Measurements from ENCODE around the gene SURF4. TPM values are rescaled to one million over a fixed set of nuclear protein-coding genes. Genes with fewer than 3 reads are reported as not detected.

SURF4 gene
- total RNA-seq, 1 experiment from 2014 or later = 171 TPM

GRCh38 chr9:133417541-133418461, 41.9 kb upstream of the SURF4 start, which contains the start of gene REXO4 (continued):
- TF ChIP-seq ZNF425 (CRISPR knock-in tag; conservative IDR thresholded peaks at IDR 0.05) (no peak), ELF4 (CRISPR knock-in tag; IDR thresholded peaks at IDR 0.05; ENCODE audit: low read depth) (no peak), ATF1 (CRISPR knock-in tag; IDR thresholded peaks at IDR 0.05) (no peak), ARID4B (CRISPR knock-in tag; IDR thresholded peaks at IDR 0.05; ENCODE audit: borderline replicate concordance) (peak; percentile 87; the same call in 1 of the 2 replicates), ZBTB21 (CRISPR knock-in tag; IDR thresholded peaks at IDR 0.05; ENCODE audit: borderline replicate concordance) (no peak), FOXJ3 (CRISPR knock-in tag; IDR thresholded peaks at IDR 0.05; ENCODE audit: borderline replicate concordance) (no peak), NR3C1 (CRISPR knock-in tag; conservative IDR thresholded peaks at IDR 0.05; ENCODE audit: low read depth) (no peak), EMX1 (CRISPR knock-in tag; IDR thresholded peaks at IDR 0.05) (no peak; the same call in 1 of the 2 replicates), NFYB (CRISPR knock-in tag; conservative IDR thresholded peaks at IDR 0.05; ENCODE audit: low read depth) (no peak), CREB1 (CRISPR knock-in tag; IDR thresholded peaks at IDR 0.05) (peak; percentile 13; the same call in 1 of the 2 replicates), ERG (CRISPR knock-in tag; IDR thresholded peaks at IDR 0.05) (no peak), TEAD4 (CRISPR knock-in tag; IDR thresholded peaks at IDR 0.05) (peak; percentile 67; the same call in 1 of the 2 replicates), ZNF219 (CRISPR knock-in tag; IDR thresholded peaks at IDR 0.05; ENCODE audit: borderline replicate concordance) (no peak), RORB (CRISPR knock-in tag; IDR thresholded peaks at IDR 0.05) (no peak), MYBL2 (CRISPR knock-in tag; IDR thresholded peaks at IDR 0.05) (peak; percentile 94), ZNF396 (CRISPR knock-in tag; IDR thresholded peaks at IDR 0.05; ENCODE audit: borderline replicate concordance) (no peak), GABPB1 (CRISPR knock-in tag; IDR thresholded peaks at IDR 0.05) (peak; percentile 97), NFATC4 (CRISPR knock-in tag; IDR thresholded peaks at IDR 0.05) (no peak), ZSCAN18 (CRISPR knock-in tag; IDR thresholded peaks at IDR 0.05) (no peak), RELA (CRISPR knock-in tag; IDR thresholded peaks at IDR 0.05; ENCODE audit: borderline replicate concordance) (peak; percentile 16; the same call in 1 of the 2 replicates), GRHL2 (CRISPR knock-in tag; IDR thresholded peaks at IDR 0.05; ENCODE audit: insufficient replicate concordance, severe bottlenecking) (no peak), SOX15 (CRISPR knock-in tag; IDR thresholded peaks at IDR 0.05) (no peak)
- TF ChIP-seq, protein P1, sequence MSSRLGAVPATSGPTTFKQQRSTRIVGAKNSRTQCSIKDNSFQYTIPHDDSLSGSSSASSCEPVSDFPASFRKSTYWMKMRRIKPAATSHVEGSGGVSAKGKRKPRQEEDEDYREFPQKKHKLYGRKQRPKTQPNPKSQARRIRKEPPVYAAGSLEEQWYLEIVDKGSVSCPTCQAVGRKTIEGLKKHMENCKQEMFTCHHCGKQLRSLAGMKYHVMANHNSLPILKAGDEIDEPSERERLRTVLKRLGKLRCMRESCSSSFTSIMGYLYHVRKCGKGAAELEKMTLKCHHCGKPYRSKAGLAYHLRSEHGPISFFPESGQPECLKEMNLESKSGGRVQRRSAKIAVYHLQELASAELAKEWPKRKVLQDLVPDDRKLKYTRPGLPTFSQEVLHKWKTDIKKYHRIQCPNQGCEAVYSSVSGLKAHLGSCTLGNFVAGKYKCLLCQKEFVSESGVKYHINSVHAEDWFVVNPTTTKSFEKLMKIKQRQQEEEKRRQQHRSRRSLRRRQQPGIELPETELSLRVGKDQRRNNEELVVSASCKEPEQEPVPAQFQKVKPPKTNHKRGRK (CRISPR knock-in tag; IDR thresholded peaks at IDR 0.05; ENCODE audit: borderline replicate concordance) = no peak
- TF ChIP-seq, protein P2, sequence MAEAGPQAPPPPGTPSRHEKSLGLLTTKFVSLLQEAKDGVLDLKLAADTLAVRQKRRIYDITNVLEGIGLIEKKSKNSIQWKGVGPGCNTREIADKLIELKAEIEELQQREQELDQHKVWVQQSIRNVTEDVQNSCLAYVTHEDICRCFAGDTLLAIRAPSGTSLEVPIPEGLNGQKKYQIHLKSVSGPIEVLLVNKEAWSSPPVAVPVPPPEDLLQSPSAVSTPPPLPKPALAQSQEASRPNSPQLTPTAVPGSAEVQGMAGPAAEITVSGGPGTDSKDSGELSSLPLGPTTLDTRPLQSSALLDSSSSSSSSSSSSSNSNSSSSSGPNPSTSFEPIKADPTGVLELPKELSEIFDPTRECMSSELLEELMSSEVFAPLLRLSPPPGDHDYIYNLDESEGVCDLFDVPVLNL (CRISPR knock-in tag; IDR thresholded peaks at IDR 0.05; ENCODE audit: borderline replicate concordance, low read depth) = no peak; the same call in 1 of the 2 replicates
